Thyroid gland (tissue), 4 donors: ENCODE measurements around the gene CBX7.

Experiments
- POLR2A ChIP-seq, 2 donors: fragments of 450-650 bp; IDR thresholded peaks; one replicate each; pipeline ENCODE4 v1.6.1; 2017; ENCODE audit warnings: antibody characterized with exemption in 2 of 2, mild to moderate bottlenecking in 2 of 2, moderate library complexity in 1 of 2
- TF ChIP-seq, protein P1 (sequence below), 6 experiments: fragments of 200-600 bp in 3 of 6; fragments of 450-650 bp in 3 of 6; sonication (generic) in 3 of 6; IDR thresholded peaks; one replicate each; pipeline ENCODE4 v1.5.1; 2016 to 2019; ENCODE audit warnings: antibody characterized with exemption in 6 of 6, mild to moderate bottlenecking in 2 of 6, inconsistent platforms in 1 of 6, moderate library complexity in 1 of 6

DNA sequence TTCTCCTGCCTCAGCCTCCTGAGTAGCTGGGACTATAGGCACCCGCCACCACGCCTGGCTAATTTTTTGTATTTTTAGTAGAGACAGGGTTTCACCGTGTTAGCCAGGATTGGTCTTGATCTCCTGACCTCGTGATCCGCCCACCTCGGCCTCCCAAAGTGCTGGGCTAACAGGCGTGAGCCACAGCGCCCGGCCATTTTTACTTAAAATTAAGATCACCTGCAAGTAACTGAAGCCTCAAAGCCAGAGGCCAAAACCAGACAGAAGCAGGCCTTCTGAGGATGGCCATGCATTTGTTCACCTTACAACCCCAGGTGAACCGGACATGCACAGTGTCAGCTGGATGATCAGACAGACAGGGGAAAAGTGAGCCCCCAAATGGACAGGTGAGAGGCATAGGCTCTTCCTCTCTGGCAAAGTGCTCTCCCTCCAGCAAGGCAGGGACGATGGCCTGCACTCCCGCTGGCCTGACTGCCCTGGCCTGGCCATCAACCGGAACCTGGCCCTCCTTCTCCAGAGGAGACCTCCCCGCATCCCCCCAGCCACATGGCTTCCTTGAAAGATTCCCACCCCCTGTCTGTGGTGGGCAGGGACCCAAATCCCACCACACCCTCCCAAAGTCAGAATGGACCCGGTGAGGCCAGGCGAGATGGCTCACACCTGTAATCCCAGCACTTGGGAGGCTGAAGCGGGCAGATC, 29.6 kb downstream of the CBX7 start:
- TF ChIP-seq, protein P1, sequence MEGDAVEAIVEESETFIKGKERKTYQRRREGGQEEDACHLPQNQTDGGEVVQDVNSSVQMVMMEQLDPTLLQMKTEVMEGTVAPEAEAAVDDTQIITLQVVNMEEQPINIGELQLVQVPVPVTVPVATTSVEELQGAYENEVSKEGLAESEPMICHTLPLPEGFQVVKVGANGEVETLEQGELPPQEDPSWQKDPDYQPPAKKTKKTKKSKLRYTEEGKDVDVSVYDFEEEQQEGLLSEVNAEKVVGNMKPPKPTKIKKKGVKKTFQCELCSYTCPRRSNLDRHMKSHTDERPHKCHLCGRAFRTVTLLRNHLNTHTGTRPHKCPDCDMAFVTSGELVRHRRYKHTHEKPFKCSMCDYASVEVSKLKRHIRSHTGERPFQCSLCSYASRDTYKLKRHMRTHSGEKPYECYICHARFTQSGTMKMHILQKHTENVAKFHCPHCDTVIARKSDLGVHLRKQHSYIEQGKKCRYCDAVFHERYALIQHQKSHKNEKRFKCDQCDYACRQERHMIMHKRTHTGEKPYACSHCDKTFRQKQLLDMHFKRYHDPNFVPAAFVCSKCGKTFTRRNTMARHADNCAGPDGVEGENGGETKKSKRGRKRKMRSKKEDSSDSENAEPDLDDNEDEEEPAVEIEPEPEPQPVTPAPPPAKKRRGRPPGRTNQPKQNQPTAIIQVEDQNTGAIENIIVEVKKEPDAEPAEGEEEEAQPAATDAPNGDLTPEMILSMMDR (IDR thresholded peaks at IDR 0.05) = no peak
- TF ChIP-seq POLR2A (IDR thresholded peaks at IDR 0.05) = no peak
